ENCODE data around the gene COL4A6. TPM values are rescaled to one million over a fixed set of nuclear protein-coding genes. Genes with fewer than 3 reads are reported as not detected.

Gene COL4A6
- total and polyA plus RNA-seq, 2 experiments from 2014 or later, result 40.1 to 95.2 TPM

DNA sequence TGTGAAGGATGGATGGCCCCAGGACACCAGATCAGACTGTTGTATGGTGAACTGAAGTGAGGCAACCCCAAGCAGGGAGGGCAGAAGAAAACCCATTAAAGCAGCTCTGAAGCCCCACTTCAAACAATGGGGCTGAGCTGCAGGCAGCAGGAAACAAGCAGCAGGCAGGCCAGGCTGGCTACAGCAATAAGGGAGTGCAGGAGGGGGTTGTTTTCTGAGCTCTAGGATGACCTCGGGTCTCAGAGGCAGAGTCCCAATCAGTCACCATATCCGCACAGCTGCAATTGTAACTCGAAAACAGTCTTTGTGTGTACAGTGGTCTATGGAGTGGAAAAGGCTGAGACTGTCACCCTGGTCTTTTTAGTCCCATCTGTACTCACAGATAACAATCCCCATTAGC, 90.4 kb downstream of the COL4A6 start:
- peaks cover 13% of the 10 kb centered on the region for H3K4me1 ChIP-seq (ENCODE audit: low read depth)
- no peaks in the 10 kb centered on the region for H3K27me3 ChIP-seq
- H3K36me3 ChIP-seq, result no peaks in the 10 kb centered on the region
- no peak overlapping the region for H3K27ac ChIP-seq
- TF ChIP-seq CTCF (IDR thresholded peaks at IDR 0.05; ENCODE audit: low read depth, low read length), result no peak
- no peak overlapping the region for H3K4me3 ChIP-seq
- peak in 1 of 2 donors; percentile 7 for DNase-seq (ENCODE audit: low read depth in 1 of 2, low spot score in 1 of 2)
- no peaks in the 10 kb centered on the region for H3K9me3 ChIP-seq (ENCODE audit: low read depth)

- peaks cover 7% of the 10 kb centered on the region for H3K4me1 ChIP-seq (ENCODE audit: low read depth)
- no peak overlapping the region for H3K27ac ChIP-seq
- H3K27me3 ChIP-seq, result no peaks in the 10 kb centered on the region
- no peaks in the 10 kb centered on the region for H3K36me3 ChIP-seq
- no peak for DNase-seq (ENCODE audit: low read depth in 1 of 2, low spot score in 1 of 2)
- no peaks in the 10 kb centered on the region for H3K9me3 ChIP-seq (ENCODE audit: low read depth)
- no peak overlapping the region for H3K4me3 ChIP-seq
- no peak for TF ChIP-seq CTCF (IDR thresholded peaks at IDR 0.05; ENCODE audit: low read depth, low read length)
These were observed 94.0 kb downstream of the COL4A6 start for GRCh38 chrX:108344216-108344615.

DNA sequence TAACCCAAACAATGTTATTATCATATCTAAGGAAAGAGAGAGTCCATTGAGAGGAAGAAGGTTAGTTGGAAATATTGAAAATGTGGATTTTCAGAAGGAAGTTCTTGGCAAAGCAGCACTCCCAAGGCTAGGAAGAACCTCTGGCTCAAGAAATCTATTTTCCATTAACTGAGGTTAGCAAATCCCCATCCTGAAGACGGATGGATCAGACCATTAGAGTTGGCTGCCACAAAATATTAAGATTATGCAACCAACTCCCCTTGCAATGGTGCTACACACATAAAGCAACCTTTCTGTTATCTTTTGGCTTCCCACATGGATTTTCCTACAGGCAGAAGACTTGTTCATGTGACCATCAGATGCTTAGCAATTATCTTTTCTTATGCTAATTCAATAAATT, 96.3 kb downstream of the COL4A6 start:
- H3K9me3 ChIP-seq (ENCODE audit: low read depth), result no peaks in the 10 kb centered on the region
- no peak for DNase-seq (ENCODE audit: low read depth in 1 of 2, low spot score in 1 of 2)
- no peaks in the 10 kb centered on the region for H3K4me1 ChIP-seq (ENCODE audit: low read depth)
- no peaks in the 10 kb centered on the region for H3K36me3 ChIP-seq
- no peaks in the 10 kb centered on the region for H3K27me3 ChIP-seq
- no peak overlapping the region for H3K4me3 ChIP-seq
- H3K27ac ChIP-seq, result no peak overlapping the region
- no peak for TF ChIP-seq CTCF (IDR thresholded peaks at IDR 0.05; ENCODE audit: low read depth, low read length)

- Histone ChIP-seq H3K27me3 (no peaks in the 10 kb centered on the region), H3K4me1 (ENCODE audit: low read depth) (no peaks in the 10 kb centered on the region), H3K9me3 (ENCODE audit: low read depth) (no peaks in the 10 kb centered on the region), H3K36me3 (no peaks in the 10 kb centered on the region), H3K27ac (no peak overlapping the region), H3K4me3 (no peak overlapping the region)
- no peak for TF ChIP-seq CTCF (IDR thresholded peaks at IDR 0.05; ENCODE audit: low read depth, low read length)
- no peak for DNase-seq (ENCODE audit: low read depth in 1 of 2, low spot score in 1 of 2)
These were observed 105.9 kb downstream of the COL4A6 start for GRCh38 chrX:108332281-108332680.

DNA sequence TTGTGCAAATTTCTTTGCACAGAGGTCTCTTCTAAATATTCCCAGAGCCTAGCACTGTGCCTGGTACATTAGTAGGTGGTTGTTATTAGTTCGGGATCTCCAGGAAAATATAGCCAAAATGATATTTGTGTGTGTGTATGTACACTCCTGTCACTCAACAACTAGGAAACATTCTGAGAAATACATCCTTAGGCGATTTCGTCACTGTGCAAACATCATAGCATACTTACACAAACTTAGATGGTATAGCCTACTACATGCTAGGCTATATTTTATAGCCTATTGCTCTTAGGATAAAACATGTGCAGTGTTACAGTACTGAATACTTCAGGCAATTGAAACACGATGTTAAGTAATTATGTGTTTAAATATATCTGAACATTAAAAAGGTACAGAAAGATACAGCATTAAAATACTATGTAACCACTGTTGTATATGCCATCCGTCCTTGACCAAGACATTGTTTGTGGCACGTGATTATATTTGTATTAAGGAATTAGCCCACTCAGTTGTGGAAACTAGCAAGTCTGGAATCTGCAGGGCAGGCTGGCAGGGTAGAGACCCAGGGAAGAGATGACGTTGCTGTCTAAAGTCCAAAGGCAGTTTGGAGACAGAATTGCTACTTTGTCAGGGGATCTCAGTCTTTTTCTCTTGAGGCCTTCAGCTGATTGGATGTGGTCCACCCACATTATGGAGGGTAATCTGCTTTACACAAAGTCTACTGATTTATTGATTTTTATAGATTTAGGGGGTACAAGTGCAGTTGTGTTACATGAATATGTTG, 106.9 kb downstream of the COL4A6 start:
- no peak for TF ChIP-seq CTCF (IDR thresholded peaks at IDR 0.05; ENCODE audit: low read depth, low read length)
- DNase-seq (ENCODE audit: low read depth in 1 of 2, low spot score in 1 of 2), result no peak
- Histone ChIP-seq H3K9me3 (ENCODE audit: low read depth) (no peaks in the 10 kb centered on the region), H3K36me3 (no peaks in the 10 kb centered on the region), H3K4me1 (ENCODE audit: low read depth) (peaks cover 3% of the 10 kb centered on the region), H3K4me3 (no peak overlapping the region), H3K27ac (no peak overlapping the region), H3K27me3 (no peaks in the 10 kb centered on the region)
